Endothelial cell of umbilical vein (primary cell): Measurements from ENCODE around the gene SPECC1L. TPM values are rescaled to one million over a fixed set of nuclear protein-coding genes. Genes with fewer than 3 reads are reported as not detected.
A peak's percentile ranks its signal among the peaks of the same experiment; 100 is the strongest.

Source experiments
- BruUV-seq: library from RNA; stranded (reverse); fragments of 400-500 nt; replicated peaks from 2 replicates; lab custom pipeline; 2021; lab: Mats Ljungman, UMichigan
- CTCF ChIA-PET: fragments of 300-600, 350-600 bp; sonication (Branson Sonifier 250); formaldehyde crosslinking; loops from one replicate; lab custom pipeline; 2021; ENCODE audit warnings: antibody characterized with exemption, inconsistent platforms; lab: Charles Lee
- POLR2A ChIA-PET: fragments of 300-600, 350-600 bp; sonication (Branson Sonifier 250); formaldehyde crosslinking; loops from one replicate; lab custom pipeline; 2021; ENCODE audit warnings: antibody characterized with exemption, inconsistent platforms; lab: Charles Lee
- DNase-seq: peaks from one replicate; pipeline ENCODE4 v3.0.0-alpha.2; 2011; ENCODE audit warnings: low read depth, low spot score
- FAIRE-seq: peaks from 2 replicates; lab custom pipeline; 2011; peaks lifted over from hg19 to GRCh38; lab: Jason Lieb, UNC
- H2AFZ ChIP-seq: 2 replicates; pipeline ENCODE4 v1.6.0; 2012; ENCODE audit warnings: low read depth, low read length, control low read depth, inconsistent platforms
- H3K27ac ChIP-seq: 2 replicates; pipeline ENCODE4 v1.5.1; 2011; ENCODE audit warnings: low read depth, mild to moderate bottlenecking, control low read depth, low read length, moderate library complexity; ENCODE audit not compliant: insufficient read depth
- H3K27me3 ChIP-seq, 2 experiments: 2 replicates each; pipeline versions ENCODE4 v1.6.0 to v1.6.1; 2011; ENCODE audit warnings: low read length in 2 of 2, mixed read lengths in 1 of 2; ENCODE audit not compliant: control insufficient read depth in 2 of 2, insufficient read depth in 2 of 2
- H3K36me3 ChIP-seq, 2 experiments: 2 replicates in 1 of 2; 3 replicates in 1 of 2; pipeline ENCODE4 v1.5.1; 2011; ENCODE audit warnings: low read length in 2 of 2, mild to moderate bottlenecking in 1 of 2, moderate library complexity in 1 of 2; ENCODE audit not compliant: control insufficient read depth in 2 of 2, insufficient read depth in 2 of 2; ENCODE audit errors: extremely low read depth in 1 of 2
- H3K4me1 ChIP-seq: 3 replicates; pipeline ENCODE4 v1.5.1; 2011; ENCODE audit warnings: mild to moderate bottlenecking, low read length; ENCODE audit not compliant: control insufficient read depth, insufficient read depth; ENCODE audit errors: extremely low read depth
- H3K4me2 ChIP-seq: 2 replicates; pipeline ENCODE4 v1.6.1; 2011; ENCODE audit warnings: low read length, control low read depth, mixed read lengths; ENCODE audit not compliant: insufficient read depth
- H3K4me3 ChIP-seq, 3 experiments: fragments of 200-600 bp in 1 of 3; sonication (generic), shearing (Covaris generic) in 1 of 3; replicated peaks in 1 of 3; 2 replicates each; pipeline ENCODE4 v1.5.1; 2011 to 2016; ENCODE audit warnings: control low read depth in 3 of 3, low read length in 3 of 3, mild to moderate bottlenecking in 2 of 3, inconsistent platforms in 1 of 3, low read depth in 1 of 3, moderate library complexity in 1 of 3; ENCODE audit not compliant: insufficient read depth in 1 of 3
- H3K79me2 ChIP-seq: 2 replicates; pipeline ENCODE4 v1.6.0; 2012; ENCODE audit warnings: low read length, inconsistent platforms; ENCODE audit not compliant: control insufficient read depth, insufficient read depth
- H3K9ac ChIP-seq: replicated peaks from 2 replicates; pipeline ENCODE3; 2011; ENCODE audit warnings: low read length, control low read depth; ENCODE audit not compliant: insufficient read depth; ENCODE audit errors: extremely low read depth
- H3K9me1 ChIP-seq: replicated peaks from 3 replicates; pipeline ENCODE4 v1.6.0; 2011; ENCODE audit warnings: mild to moderate bottlenecking, low read length; ENCODE audit not compliant: control insufficient read depth, insufficient read depth; ENCODE audit errors: extremely low read depth
- H3K9me3 ChIP-seq: replicated peaks from 2 replicates; pipeline ENCODE4 v1.5.1; 2012; ENCODE audit warnings: low read length, inconsistent platforms; ENCODE audit not compliant: control insufficient read depth, insufficient read depth
- H4K20me1 ChIP-seq: replicated peaks from 2 replicates; pipeline ENCODE3; 2011; ENCODE audit warnings: mild to moderate bottlenecking, low read length; ENCODE audit not compliant: control insufficient read depth, insufficient read depth; ENCODE audit errors: extremely low read depth
- GATA2 ChIP-seq: IDR thresholded peaks from 2 replicates; pipeline ENCODE4 v1.7.0; 2011; ENCODE audit warnings: low read depth, mild to moderate bottlenecking, moderate library complexity, mixed read lengths, low read length; ENCODE audit not compliant: insufficient read length, insufficient read depth
- JUN ChIP-seq: IDR thresholded peaks from 2 replicates; pipeline ENCODE4 v1.6.1; 2011; ENCODE audit warnings: borderline replicate concordance, low read depth; ENCODE audit not compliant: insufficient read length, insufficient read depth
- POLR2A ChIP-seq: IDR thresholded peaks from 2 replicates; pipeline ENCODE4 v1.6.1; 2012; ENCODE audit warnings: low read depth, mild to moderate bottlenecking, control low read depth, low read length
- POLR2AphosphoS5 ChIP-seq: IDR thresholded peaks from 2 replicates; pipeline ENCODE4 v1.6.1; 2012; ENCODE audit warnings: low read depth, mild to moderate bottlenecking, control low read depth, low read length, moderate library complexity; ENCODE audit not compliant: insufficient read depth
- dilution Hi-C: fragments of 300-500 bp; cut with MboI; formaldehyde crosslinking; loops from one replicate; pipeline ENCODE4 v1.15.0; 2019; ENCODE audit warnings: low sequenced_read_pairs; ENCODE audit not compliant: extremely low pct_ligation_motif_present
- intact Hi-C: fragments of 100-400 bp; cut with micrococcal nuclease; formaldehyde crosslinking; loops from one replicate; pipeline ENCODE4 v1.10.0; 2022
- polyA plus RNA-seq, 4 experiments: library from polyadenylated mRNA; depleted of rRNA in 3 of 4; stranded (reverse) in 3 of 4; unstranded in 1 of 4; fragments of >200 nt; gene quantifications; 2 replicates each; pipeline versions ENCODE4 v1.2.1 to v1.2.3, GENCODE V29; 2011 to 2012; ENCODE audit warnings: missing spikeins in 1 of 4
- total RNA-seq: library from RNA; stranded (reverse); gene quantifications from 2 replicates; pipeline ENCODE4 v1.2.3, GENCODE V29; 2021
- TF ChIP-seq, protein P1 (sequence below), 2 donors: IDR thresholded peaks; 1 replicate in 1 of 2; 2 replicates in 1 of 2; pipeline ENCODE4 v1.5.1; 2011; ENCODE audit warnings: low read length in 2 of 2, mild to moderate bottlenecking in 2 of 2, moderate library complexity in 2 of 2, control low read depth in 1 of 2, inconsistent platforms in 1 of 2, low read depth in 1 of 2; ENCODE audit not compliant: insufficient read depth in 1 of 2; ENCODE audit errors: extremely low read depth in 1 of 2
- TF ChIP-seq, protein P2 (sequence below): IDR thresholded peaks from 2 replicates; pipeline ENCODE4 v1.6.1; 2011; ENCODE audit not compliant: insufficient read depth, insufficient read length

The SPECC1L gene
- total and polyA plus RNA-seq, 2 donors (not counting 3 experiments of a cell fraction or from before 2014, with no cell fraction given), result 22.8 to 79.3 TPM

- intact Hi-C loops, result no loop called here
- Histone ChIP-seq H3K79me2 (no peaks in the 10 kb centered on the region), H4K20me1 (no peaks in the 10 kb centered on the region), H3K27me3 (no peaks in the 10 kb centered on the region), H3K9ac (no peak overlapping the region), H3K4me1 (peaks cover 14% of the 10 kb centered on the region), H3K9me3 (no peaks in the 10 kb centered on the region), H2AFZ (no peak overlapping the region), H3K27ac (no peak overlapping the region), H3K9me1 (no peaks in the 10 kb centered on the region), H3K4me3 (no peak overlapping the region), H3K4me2 (no peak overlapping the region), H3K36me3 (peaks cover 0 to 3% of the 10 kb centered on the region in 2 experiments)
- BruUV-seq, result TSS peak; percentile 35
- DNase-seq (no peak), FAIRE-seq (no peak)
- dilution Hi-C loops, result no loop called here
- ChIA-PET POLR2A (no interaction called here), CTCF (interaction anchor here (4.0 kb wide), 1 partner anchor 62 kb away, joined by 19 read pairs; no protein-coding TSS in a partner anchor)
- no peak for TF ChIP-seq POLR2A
- TF ChIP-seq, protein P1, sequence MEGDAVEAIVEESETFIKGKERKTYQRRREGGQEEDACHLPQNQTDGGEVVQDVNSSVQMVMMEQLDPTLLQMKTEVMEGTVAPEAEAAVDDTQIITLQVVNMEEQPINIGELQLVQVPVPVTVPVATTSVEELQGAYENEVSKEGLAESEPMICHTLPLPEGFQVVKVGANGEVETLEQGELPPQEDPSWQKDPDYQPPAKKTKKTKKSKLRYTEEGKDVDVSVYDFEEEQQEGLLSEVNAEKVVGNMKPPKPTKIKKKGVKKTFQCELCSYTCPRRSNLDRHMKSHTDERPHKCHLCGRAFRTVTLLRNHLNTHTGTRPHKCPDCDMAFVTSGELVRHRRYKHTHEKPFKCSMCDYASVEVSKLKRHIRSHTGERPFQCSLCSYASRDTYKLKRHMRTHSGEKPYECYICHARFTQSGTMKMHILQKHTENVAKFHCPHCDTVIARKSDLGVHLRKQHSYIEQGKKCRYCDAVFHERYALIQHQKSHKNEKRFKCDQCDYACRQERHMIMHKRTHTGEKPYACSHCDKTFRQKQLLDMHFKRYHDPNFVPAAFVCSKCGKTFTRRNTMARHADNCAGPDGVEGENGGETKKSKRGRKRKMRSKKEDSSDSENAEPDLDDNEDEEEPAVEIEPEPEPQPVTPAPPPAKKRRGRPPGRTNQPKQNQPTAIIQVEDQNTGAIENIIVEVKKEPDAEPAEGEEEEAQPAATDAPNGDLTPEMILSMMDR (IDR thresholded peaks at IDR 0.05; ENCODE audit: extremely low read depth in 1 of 2, insufficient read depth in 1 of 2, low read depth in 1 of 2, low read length in 2 of 2), result no peak
- TF ChIP-seq JUN, result no peak
- no peak for TF ChIP-seq POLR2AphosphoS5
- TF ChIP-seq GATA2, result no peak
- TF ChIP-seq, protein P2, sequence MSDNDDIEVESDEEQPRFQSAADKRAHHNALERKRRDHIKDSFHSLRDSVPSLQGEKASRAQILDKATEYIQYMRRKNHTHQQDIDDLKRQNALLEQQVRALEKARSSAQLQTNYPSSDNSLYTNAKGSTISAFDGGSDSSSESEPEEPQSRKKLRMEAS, result no peak
These were observed 170.2 kb downstream of the SPECC1L start for GRCh38 chr22:24440718-24441405.
